Tibial artery (tissue), 4 donors: Measurements from ENCODE around the gene MRFAP1.

ENCODE experiments used
- DNase-seq, 2 donors: peaks; one replicate each; pipeline ENCODE4 v3.0.0-alpha.2; 2019
- H3K27ac ChIP-seq, 2 donors: fragments of 200-600 bp; sonication (generic) in 1 of 2; 1 replicate in 1 of 2; 2 replicates in 1 of 2; pipeline ENCODE4 v1.5.1; 2018 to 2019; ENCODE audit warnings: mild to moderate bottlenecking in 1 of 2
- H3K27me3 ChIP-seq, 2 donors: fragments of 200-600 bp; sonication (generic) in 1 of 2; one replicate each; pipeline versions ENCODE4 v1.5.1 to v1.6.0; 2016 to 2019
- H3K36me3 ChIP-seq, 3 donors: fragments of 200-600 bp; sonication (generic) in 2 of 3; one replicate each; pipeline ENCODE4 v1.5.1; 2016 to 2019; ENCODE audit warnings: mild to moderate bottlenecking in 2 of 3
- H3K4me1 ChIP-seq, 4 donors: fragments of 200-600 bp; sonication (generic) in 2 of 4; 1 replicate in 3 of 4; 2 replicates in 1 of 4; pipeline ENCODE4 v1.5.1; 2016 to 2019
- H3K4me3 ChIP-seq, 2 donors: fragments of 200-600 bp; sonication (generic) in 1 of 2; 1 replicate in 1 of 2; 2 replicates in 1 of 2; pipeline ENCODE4 v1.5.1; 2018 to 2019; ENCODE audit warnings: mild to moderate bottlenecking in 2 of 2
- H3K9me3 ChIP-seq, 3 donors: fragments of 200-600 bp; sonication (generic) in 1 of 3; one replicate each; pipeline ENCODE4 v1.5.1; 2016 to 2019
- CTCF ChIP-seq, 2 experiments: fragments of 200-600 bp in 1 of 2; fragments of 450-650 bp in 1 of 2; IDR thresholded peaks; one replicate each; pipeline ENCODE4 v1.5.1; 2017 to 2019; ENCODE audit warnings: antibody characterized with exemption in 2 of 2, mild to moderate bottlenecking in 1 of 2, moderate library complexity in 1 of 2
- intact Hi-C: fragments of 100-400 bp; cut with DNase I; formaldehyde crosslinking; loops from one replicate; pipeline ENCODE4 v1.15.0; 2023; ENCODE audit warnings: low total_unique reads

MRFAP1 gene

DNA sequence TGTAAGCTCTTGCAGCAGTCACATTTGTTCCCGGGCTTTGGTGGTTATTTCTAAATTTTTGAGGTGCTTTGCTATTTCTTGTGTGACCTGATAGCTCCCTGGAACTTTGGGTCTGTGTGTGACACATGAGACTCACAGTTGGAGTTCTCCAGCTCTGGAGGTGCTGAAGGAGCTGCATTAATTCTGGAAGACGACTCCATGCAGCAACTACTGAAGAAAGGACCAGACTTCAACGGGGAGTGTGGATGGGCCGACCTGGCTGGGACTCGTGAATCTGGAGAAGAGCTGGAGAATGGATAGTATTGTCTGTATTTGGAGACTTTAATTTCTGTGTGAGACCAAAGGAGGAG lies 1.5 kb downstream of the MRFAP1 start:
- H3K27me3 ChIP-seq = no peaks in the 10 kb centered on the region
- no peak for TF ChIP-seq CTCF (IDR thresholded peaks at IDR 0.05)
- H3K27ac ChIP-seq = peak overlapping the region; percentile 93 to 97
- H3K4me1 ChIP-seq = peaks cover 0 to 40% (median 24%) of the 10 kb centered on the region in 4 donors
- DNase-seq = no peak
- peaks cover 17 to 20% (median 20%) of the 10 kb centered on the region in 3 donors for H3K36me3 ChIP-seq
- H3K9me3 ChIP-seq = no peaks in the 10 kb centered on the region
- intact Hi-C loops = loop anchor here (5.0 kb wide), 1 partner anchor 65 kb away; the partner anchor contains the start of gene MRFAP1L1
- peak overlapping the region; percentile 89 to 93 for H3K4me3 ChIP-seq

- H3K4me3 ChIP-seq = peak overlapping the region in 1 of 2 donors; percentile 89
- intact Hi-C loops = loop anchor here (5.0 kb wide), 1 partner anchor 64 kb away; the partner anchor contains the start of gene MRFAP1L1
- no peak for TF ChIP-seq CTCF (IDR thresholded peaks at IDR 0.05)
- H3K27ac ChIP-seq = peak overlapping the region in 1 of 2 donors; percentile 9
- peaks cover 17 to 20% (median 20%) of the 10 kb centered on the region in 3 donors for H3K36me3 ChIP-seq
- H3K9me3 ChIP-seq = no peaks in the 10 kb centered on the region
- peaks cover 0 to 40% (median 24%) of the 10 kb centered on the region in 4 donors for H3K4me1 ChIP-seq
- no peaks in the 10 kb centered on the region for H3K27me3 ChIP-seq
- no peak for DNase-seq
These were observed 2.8 kb downstream of the MRFAP1 start for GRCh38 chr4:6643141-6643847.

GRCh38 chr4:6644792-6645530 lies 4.5 kb downstream of the MRFAP1 start:
- Histone ChIP-seq H3K36me3 (peaks cover 17 to 20% (median 20%) of the 10 kb centered on the region in 3 donors), H3K27me3 (no peaks in the 10 kb centered on the region), H3K4me1 (peaks cover 0 to 34% (median 22%) of the 10 kb centered on the region in 4 donors), H3K27ac (peak overlapping the region in 1 of 2 donors; percentile 9), H3K9me3 (no peaks in the 10 kb centered on the region), H3K4me3 (no peak overlapping the region)
- no peak for DNase-seq
- intact Hi-C loops = loop anchor here (5.0 kb wide), 1 partner anchor 62 kb away; the partner anchor contains the start of gene MRFAP1L1
- no peak for TF ChIP-seq CTCF (IDR thresholded peaks at IDR 0.05)

GRCh38 chr4:6647169-6647568 lies 6.7 kb downstream of the MRFAP1 start:
- Histone ChIP-seq H3K9me3 (no peaks in the 10 kb centered on the region), H3K36me3 (peaks cover 16 to 18% (median 17%) of the 10 kb centered on the region in 3 donors), H3K4me3 (no peak overlapping the region), H3K27ac (no peak overlapping the region), H3K4me1 (peaks cover 0 to 26% (median 16%) of the 10 kb centered on the region in 4 donors), H3K27me3 (no peaks in the 10 kb centered on the region)
- intact Hi-C loops = no loop called here
- no peak for TF ChIP-seq CTCF (IDR thresholded peaks at IDR 0.05)
- DNase-seq = no peak

- no peak overlapping the region for H3K27ac ChIP-seq
- H3K27me3 ChIP-seq = no peaks in the 10 kb centered on the region
- intact Hi-C loops = no loop called here
- no peak for TF ChIP-seq CTCF (IDR thresholded peaks at IDR 0.05)
- no peak for DNase-seq
- H3K36me3 ChIP-seq = peaks cover 10 to 13% (median 12%) of the 10 kb centered on the region in 3 donors
- H3K4me1 ChIP-seq = peaks cover 0 to 20% (median 10%) of the 10 kb centered on the region in 4 donors
- no peak overlapping the region for H3K4me3 ChIP-seq
- no peaks in the 10 kb centered on the region for H3K9me3 ChIP-seq
These were observed 7.2 kb downstream of the MRFAP1 start for GRCh38 chr4:6647582-6648230.
